Activated gamma-delta T cell treated with anti-CD3 and anti-CD28 coated beads, Interleukin-2, amount 50 U/mL, for 16 hours (primary cell): ENCODE data around the gene ACKR3.

Source experiments
- DNase-seq: peaks from one replicate; pipeline ENCODE4 v3.0.0-alpha.2; 2020; ENCODE audit warnings: low read depth

The ACKR3 gene

GRCh38 chr2:236587861-236588815 lies 18.5 kb downstream of the ACKR3 start:
- DNase-seq, result no peak

DNA sequence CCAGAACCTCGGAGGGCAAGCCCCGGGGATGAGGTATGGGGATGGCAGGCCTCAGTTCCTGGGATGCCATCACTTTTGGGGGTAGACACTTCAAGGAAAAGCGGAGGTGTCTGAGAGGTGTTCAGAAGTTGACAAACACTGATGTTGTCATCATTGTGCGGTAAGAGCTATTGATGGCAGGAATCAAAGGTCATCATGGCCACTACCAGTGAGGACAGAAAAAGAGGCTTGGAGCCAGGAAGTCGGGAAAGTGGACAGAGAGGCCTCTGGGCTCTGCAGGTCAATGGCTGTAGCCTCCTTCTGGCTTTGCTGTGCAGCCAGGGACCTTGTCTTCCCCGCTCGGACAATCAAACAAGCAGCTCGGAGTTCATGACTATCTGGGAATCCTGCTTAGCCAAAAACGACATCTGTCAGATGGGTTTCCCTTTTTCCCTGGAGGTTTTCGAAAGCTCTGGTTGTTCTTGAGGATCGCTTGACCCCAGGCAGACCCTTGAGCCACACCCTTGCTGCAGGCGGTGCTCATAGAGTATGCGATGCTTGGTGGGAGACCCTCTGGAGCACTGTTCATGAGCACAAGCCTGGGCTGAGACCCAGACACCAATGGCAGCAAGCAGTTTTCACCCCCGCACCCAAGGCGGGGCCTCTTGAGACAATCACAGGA lies 19.4 kb downstream of the ACKR3 start:
- no peak for DNase-seq

DNA sequence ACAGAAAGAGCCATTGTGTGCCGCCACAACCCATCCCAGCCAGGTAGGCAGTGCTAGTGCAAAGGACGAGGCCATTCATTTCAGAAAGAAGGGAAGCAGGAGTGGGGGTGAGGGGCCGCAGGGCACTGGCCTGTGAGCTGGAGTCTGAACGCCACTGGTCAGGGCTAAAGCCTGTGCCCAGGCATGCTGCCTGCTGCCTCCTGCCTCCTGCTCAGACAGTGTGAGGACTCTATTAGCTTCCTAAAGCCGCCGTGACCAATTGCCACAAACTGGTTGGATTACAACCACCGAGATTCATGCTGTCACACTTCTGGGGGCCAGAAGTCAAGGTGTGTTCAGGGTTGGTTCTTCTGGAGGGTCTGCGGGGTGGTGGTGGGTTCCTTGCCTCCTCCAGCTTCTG lies 21.2 kb downstream of the ACKR3 start:
- DNase-seq, result no peak

- DNase-seq, result no peak
Observed at GRCh38 chr2:236592821-236593220, 23.2 kb downstream of the ACKR3 start.

GRCh38 chr2:236593531-236593930 lies 23.9 kb downstream of the ACKR3 start:
- no peak for DNase-seq

- no peak for DNase-seq
Observed at GRCh38 chr2:236593956-236594355, 24.3 kb downstream of the ACKR3 start.

- no peak for DNase-seq
Observed at GRCh38 chr2:236597629-236598028, 28.0 kb downstream of the ACKR3 start.

DNA sequence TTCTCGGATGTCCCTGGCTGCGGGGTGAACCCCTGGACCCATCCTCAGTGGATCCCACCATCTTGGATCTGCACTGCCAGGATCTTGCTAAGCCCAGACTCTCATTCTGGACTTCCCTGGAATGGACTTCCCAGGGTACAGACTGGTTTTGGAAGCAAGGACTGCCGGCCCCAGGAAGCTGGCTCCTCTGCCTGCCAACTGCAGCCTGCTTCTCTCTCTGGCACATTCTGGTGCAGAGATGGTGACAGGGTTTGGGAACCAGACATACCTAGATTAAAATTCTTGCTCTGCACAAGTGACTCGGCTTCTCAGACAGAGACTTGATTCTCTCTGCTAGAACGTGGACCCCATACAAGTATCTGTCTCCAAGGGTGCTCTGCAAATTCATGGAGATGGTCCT lies 29.4 kb downstream of the ACKR3 start:
- DNase-seq, result no peak

DNA sequence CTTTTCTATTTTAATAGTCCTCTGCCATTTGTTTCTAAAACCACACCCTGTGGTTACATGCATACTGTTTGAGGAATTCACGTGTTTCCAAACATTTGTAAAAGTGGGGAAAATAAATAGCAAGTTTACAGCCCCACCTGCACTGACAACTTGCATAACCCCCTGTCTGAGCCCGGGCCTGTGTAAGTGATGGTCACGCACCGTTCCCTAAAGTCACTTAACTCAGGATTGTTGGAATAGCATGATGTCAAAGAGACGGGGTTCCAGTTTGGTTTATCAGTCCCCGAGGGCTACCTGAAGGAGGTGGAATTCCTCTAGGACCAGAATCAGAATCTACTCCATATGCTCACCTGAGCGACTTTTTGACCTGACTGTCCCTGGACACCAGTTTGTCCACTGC lies 30.5 kb downstream of the ACKR3 start:
- DNase-seq, result no peak

- no peak for DNase-seq
Observed at GRCh38 chr2:236600892-236601291, 31.3 kb downstream of the ACKR3 start.

DNA sequence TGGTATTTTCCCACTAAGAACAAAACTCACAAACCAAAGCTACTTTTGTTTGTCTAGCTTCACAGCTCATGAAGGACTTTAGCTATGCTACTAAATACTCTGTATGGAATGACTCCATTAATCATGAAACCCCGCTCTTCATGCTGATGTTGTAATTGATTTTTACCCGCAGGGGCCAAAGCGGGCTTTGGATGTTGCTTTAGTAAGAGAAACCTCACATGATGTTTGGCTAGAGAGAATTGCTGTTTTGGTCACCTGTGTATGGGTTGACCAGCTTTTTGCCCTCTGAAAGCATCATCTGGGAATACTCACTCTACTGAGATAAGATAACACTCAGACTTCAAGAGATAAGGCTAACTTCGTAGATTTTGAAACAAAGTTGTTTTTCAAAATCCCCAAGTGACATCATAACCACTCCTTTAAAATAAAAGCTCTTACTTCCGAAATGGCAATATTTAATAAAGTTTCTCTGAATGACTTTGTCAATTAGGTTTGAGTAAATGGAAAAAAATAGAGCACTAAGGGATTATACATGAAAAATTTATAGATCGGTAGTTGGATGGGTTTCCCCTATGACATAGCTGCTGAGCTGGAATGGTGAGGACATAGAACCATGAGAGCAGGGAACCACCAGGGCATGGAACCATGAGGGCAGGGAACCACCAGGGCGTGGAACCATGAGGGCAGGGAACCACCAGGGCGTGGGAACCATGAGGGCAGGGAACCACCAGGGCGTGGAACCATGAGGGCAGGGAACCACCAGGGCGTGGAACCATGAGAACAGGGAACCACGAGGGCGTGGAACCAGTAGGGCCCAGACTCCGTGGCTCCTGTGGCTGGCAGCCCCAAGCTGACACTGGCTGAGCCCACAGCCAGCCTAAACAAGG lies 31.9 kb downstream of the ACKR3 start:
- DNase-seq, result no peak

GRCh38 chr2:236602678-236603077 lies 33.1 kb downstream of the ACKR3 start:
- no peak for DNase-seq

GRCh38 chr2:236603361-236604015 lies 33.9 kb downstream of the ACKR3 start:
- no peak for DNase-seq

DNA sequence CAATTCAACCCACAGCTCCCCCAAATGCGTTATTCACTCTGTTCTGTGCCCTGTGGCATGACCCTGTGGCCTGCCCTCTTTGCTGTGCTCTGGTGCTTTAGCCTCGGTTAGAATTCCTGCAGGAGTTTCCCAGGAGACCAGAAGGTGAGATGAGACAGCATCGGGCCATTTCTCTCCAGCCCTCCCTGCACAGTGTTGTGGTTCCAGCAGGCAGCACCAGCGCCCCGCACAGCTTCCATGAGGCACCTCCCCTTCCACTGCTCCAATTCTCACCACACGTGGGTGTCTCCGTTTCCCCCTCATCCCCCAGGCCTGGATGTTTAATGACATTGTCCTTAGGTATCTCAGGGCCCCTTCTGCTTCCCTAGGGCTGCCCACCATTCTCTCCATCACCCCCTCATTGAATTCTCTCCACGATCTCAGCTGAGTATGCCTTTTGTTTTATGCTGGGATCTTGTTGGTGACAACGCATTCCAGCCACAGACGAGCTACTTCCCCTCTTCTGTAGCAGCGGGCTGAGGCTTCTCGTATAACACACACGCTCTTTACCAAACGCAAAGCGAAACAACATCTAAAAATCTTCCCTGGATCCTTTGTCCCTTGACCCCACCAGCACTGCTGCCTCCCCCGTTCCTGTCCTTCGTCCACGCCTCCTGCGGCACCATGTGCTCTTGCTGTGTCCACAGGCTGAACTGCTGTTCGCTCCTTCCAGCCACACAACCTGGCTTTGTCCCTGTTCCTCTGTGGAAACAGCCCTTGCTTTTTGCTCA lies 35.1 kb downstream of the ACKR3 start:
- DNase-seq, result no peak

GRCh38 chr2:236605345-236605734 lies 35.7 kb downstream of the ACKR3 start:
- no peak for DNase-seq

- DNase-seq, result no peak
Observed at GRCh38 chr2:236606023-236606422, 36.4 kb downstream of the ACKR3 start.

DNA sequence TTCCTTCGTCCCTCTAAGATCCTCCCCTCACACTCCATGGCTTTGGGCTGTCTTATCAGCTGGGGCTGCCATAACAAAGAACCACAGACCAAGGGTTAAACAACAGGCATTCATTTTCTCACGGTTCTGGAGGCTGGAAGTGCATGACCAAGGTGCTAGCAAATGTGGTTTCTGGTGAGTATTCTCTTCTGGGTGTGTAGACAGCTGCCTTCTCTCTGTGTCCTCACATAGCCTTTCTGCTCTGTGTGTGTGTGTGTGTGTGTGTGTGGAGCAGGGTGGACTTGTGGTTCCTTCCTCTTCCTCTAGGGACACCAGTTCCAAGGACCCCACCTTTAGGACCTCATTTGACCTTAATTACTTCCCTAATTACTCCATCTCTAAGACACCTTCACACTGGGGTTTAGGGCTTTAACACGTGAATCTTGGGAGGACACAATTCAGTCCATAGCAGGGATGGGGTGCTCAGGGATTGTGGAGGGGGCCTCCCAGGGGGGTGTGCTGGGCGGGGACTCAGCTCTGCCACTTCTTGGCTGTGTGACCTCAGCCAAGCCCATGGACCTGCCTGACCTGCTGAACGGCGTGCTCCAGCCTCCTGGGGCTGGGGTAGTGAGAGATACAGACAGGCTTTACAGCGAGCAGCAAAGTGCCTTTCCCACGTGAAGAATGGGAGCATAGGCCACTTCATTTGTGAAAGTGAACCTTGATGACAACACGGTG lies 38.0 kb downstream of the ACKR3 start:
- DNase-seq, result no peak

DNA sequence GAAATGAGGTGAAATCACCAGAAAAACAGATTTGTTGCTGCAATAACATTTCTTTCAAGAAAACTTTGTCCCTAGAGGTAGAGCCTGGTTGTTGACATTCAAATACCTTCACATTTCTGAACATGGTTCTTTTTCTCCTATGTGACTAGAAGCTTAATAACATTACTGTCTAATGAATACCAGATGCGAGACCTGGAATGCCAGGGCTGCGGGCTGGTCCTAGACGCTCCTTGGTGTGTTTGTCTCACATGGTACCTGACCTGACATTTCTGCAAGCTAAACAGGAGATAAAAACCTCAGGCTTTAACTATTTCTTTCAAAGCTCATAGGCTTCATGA lies 38.5 kb downstream of the ACKR3 start:
- DNase-seq, result no peak

DNA sequence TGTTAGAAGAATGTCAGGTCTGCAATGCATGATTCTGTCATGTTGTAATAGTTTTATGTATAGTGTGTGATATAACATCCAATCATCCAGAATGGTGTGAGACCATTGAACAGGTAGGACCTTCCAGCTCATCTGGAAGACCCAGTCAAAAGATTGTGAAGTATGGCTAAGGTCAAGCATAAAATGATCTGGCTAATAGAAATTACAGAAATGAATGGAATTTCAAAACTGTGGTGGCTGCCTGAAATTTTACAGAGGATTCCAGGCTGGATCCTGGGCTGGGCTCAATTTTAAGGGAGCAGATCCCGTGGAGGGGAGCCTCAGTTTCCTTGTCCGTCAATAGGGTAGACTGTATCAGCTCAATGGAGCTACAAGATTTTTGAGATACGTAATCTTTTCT lies 39.1 kb downstream of the ACKR3 start:
- no peak for DNase-seq

DNA sequence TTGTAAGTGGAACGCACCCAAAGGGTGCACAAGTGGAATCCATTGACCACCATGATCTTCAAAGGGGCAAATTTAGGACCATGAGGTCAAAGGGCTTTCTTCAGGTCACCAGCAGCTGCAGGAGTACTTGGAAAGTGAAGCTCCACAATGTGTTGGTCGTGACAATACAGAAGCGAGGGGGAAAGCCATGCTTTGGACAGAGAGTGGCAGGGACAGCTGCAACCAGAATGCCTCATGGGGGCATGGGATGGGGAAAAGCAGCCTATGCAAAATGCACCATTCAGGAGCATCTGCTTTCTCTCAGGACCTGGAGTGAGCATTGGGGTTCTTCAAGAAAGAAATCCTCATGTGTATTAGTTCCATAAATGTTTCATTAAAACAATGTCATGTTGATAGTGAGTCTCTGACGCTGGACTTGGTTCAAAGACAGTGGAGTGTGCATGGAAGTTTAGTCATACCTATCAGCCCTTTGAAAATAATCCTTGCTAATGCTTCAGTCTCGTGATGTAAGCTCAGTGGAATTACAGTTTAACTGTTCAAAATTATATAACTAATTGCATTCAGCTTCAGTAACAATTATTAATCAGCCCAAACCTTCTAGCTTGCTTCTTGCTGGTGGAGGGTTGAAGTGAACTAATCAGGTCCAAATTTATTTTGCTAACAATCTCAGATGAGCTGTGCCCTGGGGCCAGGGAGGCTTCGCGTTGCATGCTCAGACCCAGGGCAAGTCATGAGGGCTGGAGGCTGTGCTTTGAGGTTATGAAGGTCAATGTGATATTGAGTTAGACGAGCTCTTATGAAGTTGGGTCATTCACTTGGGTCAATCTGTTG lies 41.6 kb downstream of the ACKR3 start:
- no peak for DNase-seq
